ENCODE data around the gene FOCAD. TPM values are rescaled to one million over a fixed set of nuclear protein-coding genes. Genes with fewer than 3 reads are reported as not detected.

Gene FOCAD
- total RNA-seq, 4 donors from 2014 or later, result 49.3 to 139 (median 92.8) TPM

- intact Hi-C loops (cut with DNase I), result no loop called here
- H3K4me1 ChIP-seq, result peaks cover 14 to 19% of the 10 kb centered on the region in 2 donors
- H3K27me3 ChIP-seq, result no peaks in the 10 kb centered on the region
- TF ChIP-seq CTCF (IDR thresholded peaks at IDR 0.05) (no peak), POLR2A (IDR thresholded peaks at IDR 0.05) (no peak)
- H3K4me3 ChIP-seq (replicated peaks in 1 of 3), result no peak overlapping the region
- no peaks in the 10 kb centered on the region for H3K36me3 ChIP-seq
- no peak for DNase-seq
- 67 to 70% methylated on average over 2 of the region's 2 CpGs for WGBS, 2 donors
- H3K9me3 ChIP-seq, result no peaks in the 10 kb centered on the region
- H3K27ac ChIP-seq, result no peak overlapping the region
These were observed 30.7 kb downstream of the FOCAD start for GRCh38 chr9:20714442-20715415.

GRCh38 chr9:20722221-20722620 lies 38.2 kb downstream of the FOCAD start:
- Histone ChIP-seq H3K27ac (no peak overlapping the region), H3K4me1 (peaks cover 24 to 28% of the 10 kb centered on the region in 2 donors), H3K9me3 (no peaks in the 10 kb centered on the region), H3K4me3 (replicated peaks in 1 of 3) (no peak overlapping the region), H3K36me3 (no peaks in the 10 kb centered on the region), H3K27me3 (no peaks in the 10 kb centered on the region)
- no peak for TF ChIP-seq CTCF (IDR thresholded peaks at IDR 0.05)
- no peak for TF ChIP-seq POLR2A (IDR thresholded peaks at IDR 0.05)
- no peak for DNase-seq
- 70 to 77% methylated on average over 1 of the region's 1 CpG for WGBS, 2 donors
- intact Hi-C loops (cut with DNase I), result no loop called here

- WGBS, 2 donors, result 33 to 35% methylated on average over 3 of the region's 3 CpGs
- intact Hi-C loops (cut with DNase I), result no loop called here
These were observed 41.6 kb downstream of the FOCAD start for GRCh38 chr9:20725675-20726074.

GRCh38 chr9:20726144-20726543 lies 42.1 kb downstream of the FOCAD start:
- WGBS, 2 donors, result 37 to 45% methylated on average over 2 of the region's 2 CpGs
- H3K27ac ChIP-seq, result peak overlapping the region; percentile 0 to 69 (median 41)
- no peak overlapping the region for H3K4me3 ChIP-seq (replicated peaks in 1 of 3)
- H3K9me3 ChIP-seq, result no peaks in the 10 kb centered on the region
- DNase-seq, result no peak
- intact Hi-C loops (cut with DNase I), result no loop called here
- no peaks in the 10 kb centered on the region for H3K27me3 ChIP-seq
- peaks cover 27 to 33% of the 10 kb centered on the region in 2 donors for H3K4me1 ChIP-seq
- no peaks in the 10 kb centered on the region for H3K36me3 ChIP-seq
- TF ChIP-seq CTCF (IDR thresholded peaks at IDR 0.05) (no peak), POLR2A (IDR thresholded peaks at IDR 0.05) (no peak)

More at GRCh38 chr9:20725675-20726074, 41.6 kb downstream of the FOCAD start:
- Histone ChIP-seq H3K9me3 (no peaks in the 10 kb centered on the region), H3K4me1 (peaks cover 27 to 33% of the 10 kb centered on the region in 2 donors), H3K27me3 (no peaks in the 10 kb centered on the region), H3K4me3 (replicated peaks in 1 of 3) (no peak overlapping the region), H3K36me3 (no peaks in the 10 kb centered on the region), H3K27ac (peak overlapping the region; percentile 0 to 69 (median 41))
- peak; percentile 23 to 33 for DNase-seq
- TF ChIP-seq POLR2A (IDR thresholded peaks at IDR 0.05), result no peak
- no peak for TF ChIP-seq CTCF (IDR thresholded peaks at IDR 0.05)
